Measurements from ENCODE around the gene CYB5R4. TPM values are rescaled to one million over a fixed set of nuclear protein-coding genes. Genes with fewer than 3 reads are reported as not detected.

CYB5R4 gene
- total RNA-seq, 1 donor from 2014 or later, result 12.8 TPM

- no peak for TF ChIP-seq CTCF (IDR thresholded peaks at IDR 0.05; ENCODE audit: insufficient read depth, low read length, poor library complexity, severe bottlenecking)
- H3K27me3 ChIP-seq (ENCODE audit: control insufficient read depth, insufficient read depth, low read length), result no peaks in the 10 kb centered on the region
- H3K4me3 ChIP-seq (ENCODE audit: low read depth, low read length), result no peak overlapping the region
- H3K36me3 ChIP-seq (ENCODE audit: control insufficient read depth, insufficient read depth, low read length), result no peaks in the 10 kb centered on the region
- no peak for DNase-seq (ENCODE audit: low read depth)
Measured at GRCh38 chr6:84013354-84013753, 153.9 kb downstream of the CYB5R4 start.

- TF ChIP-seq CTCF (IDR thresholded peaks at IDR 0.05; ENCODE audit: insufficient read depth, low read length, poor library complexity, severe bottlenecking), result no peak
- no peak for DNase-seq (ENCODE audit: low read depth)
Measured at GRCh38 chr6:84013931-84014330, 154.4 kb downstream of the CYB5R4 start.

GRCh38 chr6:84016029-84016428 lies 156.5 kb downstream of the CYB5R4 start:
- no peak for DNase-seq (ENCODE audit: low read depth)
- Histone ChIP-seq H3K36me3 (ENCODE audit: control insufficient read depth, insufficient read depth, low read length) (no peaks in the 10 kb centered on the region), H3K27me3 (ENCODE audit: control insufficient read depth, insufficient read depth, low read length) (no peaks in the 10 kb centered on the region), H3K4me3 (ENCODE audit: low read depth, low read length) (no peak overlapping the region)
- no peak for TF ChIP-seq CTCF (IDR thresholded peaks at IDR 0.05; ENCODE audit: insufficient read depth, low read length, poor library complexity, severe bottlenecking)

More at GRCh38 chr6:84013931-84014330, 154.4 kb downstream of the CYB5R4 start:
- no peaks in the 10 kb centered on the region for H3K27me3 ChIP-seq (ENCODE audit: control insufficient read depth, insufficient read depth, low read length)
- no peaks in the 10 kb centered on the region for H3K36me3 ChIP-seq (ENCODE audit: control insufficient read depth, insufficient read depth, low read length)
- H3K4me3 ChIP-seq (ENCODE audit: low read depth, low read length), result no peak overlapping the region

Other genes starting within 250 kb of the CYB5R4 start
- 0.13 and 0.34 TPM in 2 replicates for gene SNAP91, start 150.6 kb upstream of the CYB5R4 start, total RNA-seq
- gene RIPPLY2, start 6.3 kb upstream of the CYB5R4 start, total RNA-seq, result not detected in 2 replicates
- not detected in 2 replicates for gene MRAP2, start 174.1 kb downstream of the CYB5R4 start, total RNA-seq